GM12873 (cell line): ENCODE measurements around the gene ITGA8.

ENCODE experiments used
- TF ChIP-seq, protein P1 (sequence below): IDR thresholded peaks from 2 replicates; pipeline ENCODE4 v1.5.1; 2012; ENCODE audit warnings: low read depth, mild to moderate bottlenecking, moderate library complexity, low read length, control low read depth; ENCODE audit not compliant: insufficient read depth; ENCODE audit errors: missing control alignments

Gene ITGA8

DNA sequence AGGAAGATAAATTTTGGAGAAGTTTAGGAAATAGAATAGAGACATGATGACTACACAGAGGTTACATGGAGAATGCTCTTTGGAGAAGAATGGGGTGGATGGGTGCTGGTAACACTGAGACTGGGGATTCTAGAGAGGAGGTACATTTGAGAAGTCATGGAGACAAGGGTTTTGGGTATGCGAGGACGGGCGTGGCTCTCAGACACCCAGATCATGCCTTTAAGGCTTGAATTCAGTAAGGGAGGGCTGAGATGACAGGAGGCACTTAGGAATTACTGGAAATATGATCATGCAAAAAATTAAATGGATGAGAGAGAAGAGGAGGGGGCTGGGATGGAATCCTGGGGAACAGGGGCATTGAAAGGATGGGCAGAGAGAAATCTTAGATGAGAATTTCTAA lies 168.8 kb downstream of the ITGA8 start:
- TF ChIP-seq, protein P1, sequence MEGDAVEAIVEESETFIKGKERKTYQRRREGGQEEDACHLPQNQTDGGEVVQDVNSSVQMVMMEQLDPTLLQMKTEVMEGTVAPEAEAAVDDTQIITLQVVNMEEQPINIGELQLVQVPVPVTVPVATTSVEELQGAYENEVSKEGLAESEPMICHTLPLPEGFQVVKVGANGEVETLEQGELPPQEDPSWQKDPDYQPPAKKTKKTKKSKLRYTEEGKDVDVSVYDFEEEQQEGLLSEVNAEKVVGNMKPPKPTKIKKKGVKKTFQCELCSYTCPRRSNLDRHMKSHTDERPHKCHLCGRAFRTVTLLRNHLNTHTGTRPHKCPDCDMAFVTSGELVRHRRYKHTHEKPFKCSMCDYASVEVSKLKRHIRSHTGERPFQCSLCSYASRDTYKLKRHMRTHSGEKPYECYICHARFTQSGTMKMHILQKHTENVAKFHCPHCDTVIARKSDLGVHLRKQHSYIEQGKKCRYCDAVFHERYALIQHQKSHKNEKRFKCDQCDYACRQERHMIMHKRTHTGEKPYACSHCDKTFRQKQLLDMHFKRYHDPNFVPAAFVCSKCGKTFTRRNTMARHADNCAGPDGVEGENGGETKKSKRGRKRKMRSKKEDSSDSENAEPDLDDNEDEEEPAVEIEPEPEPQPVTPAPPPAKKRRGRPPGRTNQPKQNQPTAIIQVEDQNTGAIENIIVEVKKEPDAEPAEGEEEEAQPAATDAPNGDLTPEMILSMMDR, result no peak

DNA sequence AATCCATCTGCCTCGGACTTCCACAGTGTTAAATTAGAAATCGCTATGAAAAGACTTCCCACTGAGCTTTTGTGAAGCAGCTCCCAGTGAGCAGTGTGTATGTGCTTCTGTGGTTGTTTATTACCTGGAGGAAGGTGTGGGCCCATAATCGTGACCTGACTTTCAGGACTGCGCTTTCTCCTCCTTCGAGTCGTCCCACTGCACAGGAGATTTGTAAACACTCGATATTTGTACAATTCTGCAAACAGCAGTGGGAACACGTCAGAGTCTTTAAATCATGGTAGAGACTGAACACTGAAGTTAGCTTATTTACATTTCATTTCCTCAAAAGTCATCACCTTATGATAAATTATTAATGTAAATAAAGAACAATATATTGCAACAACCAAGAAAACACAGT lies 171.4 kb downstream of the ITGA8 start:
- TF ChIP-seq, protein P1, result no peak

DNA sequence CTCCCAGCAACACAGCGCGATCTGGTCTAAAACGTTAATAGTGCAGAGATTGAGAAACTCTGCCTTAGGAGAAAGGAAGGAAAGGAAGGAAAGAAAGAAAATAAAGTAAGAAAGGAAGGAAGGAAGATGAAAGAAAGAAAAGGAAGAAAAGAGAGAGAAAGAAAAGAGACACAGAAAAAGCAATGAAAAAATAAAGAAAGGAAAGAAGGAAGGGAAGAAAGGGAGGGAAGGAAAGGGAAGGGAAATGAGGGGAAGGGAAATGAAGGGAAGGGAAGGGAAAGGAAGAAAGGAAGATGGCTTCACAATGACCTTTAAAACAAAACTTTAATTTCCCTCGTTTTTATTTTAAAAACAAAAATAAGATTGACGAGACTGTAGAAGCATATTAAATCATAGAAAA lies 173.1 kb downstream of the ITGA8 start:
- TF ChIP-seq, protein P1, result no peak

DNA sequence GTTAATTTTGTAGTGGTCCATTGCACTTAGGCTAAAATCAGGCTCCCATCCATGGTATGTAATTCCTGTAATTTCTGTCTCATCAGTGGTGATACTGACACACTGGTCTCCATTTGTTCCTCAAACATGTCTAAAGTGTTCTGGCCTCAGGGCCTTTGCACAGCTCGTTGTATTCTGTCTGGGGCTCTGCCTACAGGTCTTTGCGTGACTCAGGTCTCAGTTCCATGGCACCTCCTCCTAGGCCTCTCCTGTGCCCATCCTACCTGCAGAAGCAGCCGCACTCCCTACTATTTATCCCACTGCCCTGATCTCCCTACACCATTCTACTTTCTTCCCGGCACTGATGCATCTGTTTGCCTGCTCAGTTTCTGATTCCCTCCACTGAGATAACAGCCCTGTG lies 173.8 kb downstream of the ITGA8 start:
- TF ChIP-seq, protein P1, result no peak

DNA sequence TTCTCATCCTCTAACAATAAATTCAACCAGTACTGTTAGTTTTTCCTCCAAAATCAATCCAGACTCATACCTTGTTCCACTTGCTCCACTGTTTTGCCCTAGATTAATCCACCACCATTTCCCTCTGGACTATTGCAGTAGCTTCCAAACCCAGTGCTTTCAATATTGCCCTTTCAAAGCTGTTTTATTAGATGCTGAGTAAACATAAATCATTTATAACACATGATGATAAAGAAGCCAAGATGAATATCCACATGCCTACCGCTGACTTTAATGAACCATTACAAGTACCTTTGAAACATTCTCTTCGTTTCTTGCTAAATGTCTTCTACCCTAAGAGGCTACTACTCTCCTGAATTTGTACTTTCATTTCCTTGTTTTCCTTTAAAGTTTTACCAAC lies 174.5 kb downstream of the ITGA8 start:
- TF ChIP-seq, protein P1, result no peak

DNA sequence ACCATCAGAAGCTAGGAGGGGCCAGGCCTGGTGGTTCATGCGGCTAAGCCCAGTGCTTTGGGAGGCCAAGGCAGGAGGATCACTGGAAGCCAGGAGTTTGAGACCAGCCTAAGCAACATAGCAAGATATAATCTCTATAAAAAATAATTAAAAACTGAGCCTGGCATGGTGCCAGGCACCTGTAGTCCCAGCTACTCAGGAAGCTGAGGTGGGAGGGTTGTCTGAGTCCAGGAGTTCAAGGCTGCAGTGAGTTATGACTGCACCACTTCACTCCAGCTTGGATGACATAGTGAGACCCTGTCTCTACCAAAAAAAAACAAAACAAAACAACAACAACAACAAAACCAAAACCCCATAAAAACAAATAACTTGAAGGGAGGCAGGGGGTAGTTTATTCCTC lies 175.7 kb downstream of the ITGA8 start:
- TF ChIP-seq, protein P1, result no peak

DNA sequence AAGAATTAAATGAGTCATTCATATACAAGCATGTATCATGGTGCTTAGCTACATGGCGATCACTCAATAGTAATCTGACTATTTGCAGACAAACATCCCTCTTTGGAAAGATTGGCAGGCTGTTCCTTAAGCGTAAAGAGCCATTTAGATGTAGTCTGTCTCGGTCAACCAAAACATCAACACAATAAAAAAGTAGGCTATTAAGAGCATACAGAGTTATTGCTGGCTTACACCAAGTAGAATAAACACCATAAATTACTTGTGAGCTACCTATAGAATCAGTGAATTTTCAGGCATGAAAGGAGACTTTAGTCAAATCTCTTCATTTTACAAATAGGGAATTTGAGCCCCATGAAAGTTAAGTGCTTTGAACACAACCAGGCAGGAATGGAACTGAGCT lies 176.9 kb downstream of the ITGA8 start:
- TF ChIP-seq, protein P1, result no peak

DNA sequence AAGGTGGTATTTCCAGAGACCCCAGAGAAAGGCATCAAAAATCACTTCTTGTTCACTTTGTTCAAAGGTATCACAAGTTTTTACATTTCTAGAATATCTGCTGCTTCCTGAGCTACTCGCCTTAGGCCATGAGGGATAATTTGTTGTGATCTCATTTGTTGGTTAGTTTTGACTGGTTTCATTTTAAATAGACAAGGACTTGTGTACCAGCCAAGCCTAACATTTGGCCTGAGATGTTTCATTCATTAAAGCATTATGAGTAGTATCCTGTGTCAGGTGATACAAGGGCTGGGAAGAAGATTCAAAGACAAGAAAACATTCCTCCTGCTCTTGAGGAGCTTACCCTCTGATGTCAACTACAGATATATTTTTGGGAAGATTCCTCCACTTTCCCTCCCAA lies 178.3 kb downstream of the ITGA8 start:
- TF ChIP-seq, protein P1, result no peak
